WTC11 (cell line): ENCODE data around the gene NSMCE1. TPM values are rescaled to one million over a fixed set of nuclear protein-coding genes. Genes with fewer than 3 reads are reported as not detected.

Experiments used
- ATAC-seq: fragments of 200-7000 bp; cut with Tn5 transposase; 2 replicates; pipeline ENCODE4 v1.10.0; 2021; ENCODE audit warnings: mild to moderate bottlenecking, moderate library complexity
- CTCF ChIA-PET: fragments of 300-600 bp; sonication (Branson Sonifier 250); formaldehyde crosslinking; loops from one replicate; lab custom pipeline; 2021; ENCODE audit warnings: antibody characterized with exemption; lab: Charles Lee
- POLR2A ChIA-PET: fragments of 350-600 bp; sonication (Branson Sonifier 250); formaldehyde crosslinking; loops from one replicate; lab custom pipeline; 2021; ENCODE audit warnings: antibody characterized with exemption; lab: Charles Lee
- DNase-seq: peaks from one replicate; pipeline ENCODE4 v3.0.0; 2021; ENCODE audit warnings: low spot score
- H3K27ac Mint-ChIP-seq: 2 replicates; pipeline ENCODE4 v1.8.0; 2021; ENCODE audit warnings: mixed read lengths
- H3K27me3 Mint-ChIP-seq: 2 replicates; pipeline ENCODE4 v1.8.0; 2021; ENCODE audit warnings: low read depth, mild to moderate bottlenecking, moderate library complexity, mixed read lengths
- H3K36me3 Mint-ChIP-seq: 2 replicates; pipeline ENCODE4 v1.8.0; 2021; ENCODE audit warnings: mixed read lengths
- H3K4me1 Mint-ChIP-seq: 2 replicates; pipeline ENCODE4 v1.8.0; 2022; ENCODE audit warnings: mixed read lengths
- H3K4me3 Mint-ChIP-seq: 2 replicates; pipeline ENCODE4 v1.8.0; 2021; ENCODE audit warnings: mild to moderate bottlenecking, moderate library complexity, mixed read lengths
- H3K9me3 Mint-ChIP-seq: 2 replicates; pipeline ENCODE4 v1.8.0; 2021; ENCODE audit warnings: mixed read lengths
- ARID4B ChIP-seq: sonication (generic); formaldehyde crosslinking; IDR thresholded peaks from 2 replicates; pipeline ENCODE4 v1.8.0; 2023; ENCODE audit warnings: missing genetic modification reagents, mild to moderate bottlenecking, borderline replicate concordance
- ATF2 ChIP-seq: sonication (generic); formaldehyde crosslinking; IDR thresholded peaks from 2 replicates; pipeline ENCODE4 v1.8.1; 2022; ENCODE audit warnings: low read depth, missing genetic modification reagents, borderline replicate concordance
- CREB1 ChIP-seq: sonication (generic); formaldehyde crosslinking; IDR thresholded peaks from 2 replicates; pipeline ENCODE4 v1.8.0; 2023; ENCODE audit warnings: mild to moderate bottlenecking, missing genetic modification reagents
- ELF4 ChIP-seq: sonication (generic); formaldehyde crosslinking; IDR thresholded peaks from 2 replicates; pipeline ENCODE4 v1.8.1; 2022; ENCODE audit warnings: low read depth, mild to moderate bottlenecking, moderate library complexity, missing genetic modification reagents
- EMX1 ChIP-seq: fragments of 250-450 bp; sonication (Bioruptor Pico); IDR thresholded peaks from 2 replicates; pipeline ENCODE4 v1.8.0; 2021; ENCODE audit warnings: mild to moderate bottlenecking
- ESRRA ChIP-seq: sonication (generic); formaldehyde crosslinking; IDR thresholded peaks from 2 replicates; pipeline ENCODE4 v1.8.1; 2022; ENCODE audit warnings: mild to moderate bottlenecking, missing genetic modification reagents, borderline replicate concordance
- GABPB1 ChIP-seq: sonication (generic); formaldehyde crosslinking; IDR thresholded peaks from 2 replicates; pipeline ENCODE4 v1.8.1; 2023; ENCODE audit warnings: mild to moderate bottlenecking, missing genetic modification reagents
- GTF2I ChIP-seq: fragments of 250-450 bp; sonication (Bioruptor Pico); conservative IDR thresholded peaks from 2 replicates; pipeline ENCODE4 v1.4.0; 2021; ENCODE audit warnings: mild to moderate bottlenecking
- NR3C1 ChIP-seq: sonication (generic); formaldehyde crosslinking; conservative IDR thresholded peaks from 2 replicates; pipeline ENCODE4 v1.8.1; 2023; ENCODE audit warnings: low read depth, mild to moderate bottlenecking, missing genetic modification reagents
- SMAD4 ChIP-seq: sonication (generic); formaldehyde crosslinking; IDR thresholded peaks from 2 replicates; pipeline ENCODE4 v1.8.0; 2022; ENCODE audit warnings: mild to moderate bottlenecking, missing genetic modification reagents
- USF1 ChIP-seq: sonication (generic); formaldehyde crosslinking; IDR thresholded peaks from 2 replicates; pipeline ENCODE4 v1.8.0; 2022; ENCODE audit warnings: mild to moderate bottlenecking, missing genetic modification reagents
- ZBTB21 ChIP-seq: sonication (generic); formaldehyde crosslinking; IDR thresholded peaks from 2 replicates; pipeline ENCODE4 v1.8.1; 2023; ENCODE audit warnings: mild to moderate bottlenecking, missing genetic modification reagents, borderline replicate concordance
- ZNF232 ChIP-seq: sonication (generic); formaldehyde crosslinking; IDR thresholded peaks from 2 replicates; pipeline ENCODE4 v1.8.0; 2022; ENCODE audit warnings: mild to moderate bottlenecking, missing genetic modification reagents
- ZNF281 ChIP-seq: sonication (generic); formaldehyde crosslinking; IDR thresholded peaks from 2 replicates; pipeline ENCODE4 v1.8.0; 2023; ENCODE audit warnings: mild to moderate bottlenecking, missing genetic modification reagents
- ZNF317 ChIP-seq: sonication (generic); formaldehyde crosslinking; IDR thresholded peaks from 2 replicates; pipeline ENCODE4 v1.8.1; 2023; ENCODE audit warnings: low read depth, mild to moderate bottlenecking, moderate library complexity, missing genetic modification reagents, borderline replicate concordance
- ZNF425 ChIP-seq: fragments of 250-450 bp; sonication (Bioruptor Pico); conservative IDR thresholded peaks from 2 replicates; pipeline ENCODE4 v1.9.0; 2021; ENCODE audit warnings: mild to moderate bottlenecking
- total RNA-seq: library from RNA; stranded (reverse); gene quantifications from 3 replicates; pipeline ENCODE4 v1.2.3, GENCODE V29; 2021
- TF ChIP-seq, protein P1 (sequence below): sonication (generic); formaldehyde crosslinking; IDR thresholded peaks from 2 replicates; pipeline ENCODE4 v1.8.1; 2023; ENCODE audit warnings: mild to moderate bottlenecking, missing genetic modification reagents, borderline replicate concordance
- TF ChIP-seq, protein P2 (sequence below): sonication (generic); formaldehyde crosslinking; IDR thresholded peaks from 2 replicates; pipeline ENCODE4 v1.8.0; 2023; ENCODE audit warnings: missing genetic modification reagents
- TF ChIP-seq, protein P3 (sequence below): sonication (generic); formaldehyde crosslinking; IDR thresholded peaks from 2 replicates; pipeline ENCODE4 v1.8.0; 2022; ENCODE audit warnings: mild to moderate bottlenecking, missing genetic modification reagents

NSMCE1 gene
- total RNA-seq, 1 experiment from 2014 or later, result 29.4 TPM

- no peak for TF ChIP-seq SMAD4 (CRISPR knock-in tag)
Observed at GRCh38 chr16:27298132-27298531, 29.6 kb upstream of the NSMCE1 start (continued).

- H3K4me1 Mint-ChIP-seq, result no peaks in the 10 kb centered on the region
- no peak overlapping the region for H3K27ac Mint-ChIP-seq
- ChIA-PET CTCF (no interaction called here), POLR2A (no interaction called here)
- H3K36me3 Mint-ChIP-seq, result no peaks in the 10 kb centered on the region
- no peak for TF ChIP-seq ELF4 (CRISPR knock-in tag)
- no peak for TF ChIP-seq CREB1 (CRISPR knock-in tag)
- TF ChIP-seq GABPB1 (CRISPR knock-in tag), result no peak
- TF ChIP-seq, protein P1, sequence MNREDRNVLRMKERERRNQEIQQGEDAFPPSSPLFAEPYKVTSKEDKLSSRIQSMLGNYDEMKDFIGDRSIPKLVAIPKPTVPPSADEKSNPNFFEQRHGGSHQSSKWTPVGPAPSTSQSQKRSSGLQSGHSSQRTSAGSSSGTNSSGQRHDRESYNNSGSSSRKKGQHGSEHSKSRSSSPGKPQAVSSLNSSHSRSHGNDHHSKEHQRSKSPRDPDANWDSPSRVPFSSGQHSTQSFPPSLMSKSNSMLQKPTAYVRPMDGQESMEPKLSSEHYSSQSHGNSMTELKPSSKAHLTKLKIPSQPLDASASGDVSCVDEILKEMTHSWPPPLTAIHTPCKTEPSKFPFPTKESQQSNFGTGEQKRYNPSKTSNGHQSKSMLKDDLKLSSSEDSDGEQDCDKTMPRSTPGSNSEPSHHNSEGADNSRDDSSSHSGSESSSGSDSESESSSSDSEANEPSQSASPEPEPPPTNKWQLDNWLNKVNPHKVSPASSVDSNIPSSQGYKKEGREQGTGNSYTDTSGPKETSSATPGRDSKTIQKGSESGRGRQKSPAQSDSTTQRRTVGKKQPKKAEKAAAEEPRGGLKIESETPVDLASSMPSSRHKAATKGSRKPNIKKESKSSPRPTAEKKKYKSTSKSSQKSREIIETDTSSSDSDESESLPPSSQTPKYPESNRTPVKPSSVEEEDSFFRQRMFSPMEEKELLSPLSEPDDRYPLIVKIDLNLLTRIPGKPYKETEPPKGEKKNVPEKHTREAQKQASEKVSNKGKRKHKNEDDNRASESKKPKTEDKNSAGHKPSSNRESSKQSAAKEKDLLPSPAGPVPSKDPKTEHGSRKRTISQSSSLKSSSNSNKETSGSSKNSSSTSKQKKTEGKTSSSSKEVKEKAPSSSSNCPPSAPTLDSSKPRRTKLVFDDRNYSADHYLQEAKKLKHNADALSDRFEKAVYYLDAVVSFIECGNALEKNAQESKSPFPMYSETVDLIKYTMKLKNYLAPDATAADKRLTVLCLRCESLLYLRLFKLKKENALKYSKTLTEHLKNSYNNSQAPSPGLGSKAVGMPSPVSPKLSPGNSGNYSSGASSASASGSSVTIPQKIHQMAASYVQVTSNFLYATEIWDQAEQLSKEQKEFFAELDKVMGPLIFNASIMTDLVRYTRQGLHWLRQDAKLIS, result no peak
- TF ChIP-seq GTF2I, result no peak
- TF ChIP-seq ESRRA (CRISPR knock-in tag), result no peak
- TF ChIP-seq ZNF317, result no peak
- TF ChIP-seq, protein P2, sequence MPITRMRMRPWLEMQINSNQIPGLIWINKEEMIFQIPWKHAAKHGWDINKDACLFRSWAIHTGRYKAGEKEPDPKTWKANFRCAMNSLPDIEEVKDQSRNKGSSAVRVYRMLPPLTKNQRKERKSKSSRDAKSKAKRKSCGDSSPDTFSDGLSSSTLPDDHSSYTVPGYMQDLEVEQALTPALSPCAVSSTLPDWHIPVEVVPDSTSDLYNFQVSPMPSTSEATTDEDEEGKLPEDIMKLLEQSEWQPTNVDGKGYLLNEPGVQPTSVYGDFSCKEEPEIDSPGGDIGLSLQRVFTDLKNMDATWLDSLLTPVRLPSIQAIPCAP (CRISPR knock-in tag), result no peak
- TF ChIP-seq ZBTB21, result no peak
- no peak for TF ChIP-seq ZNF232 (CRISPR knock-in tag)
- TF ChIP-seq NR3C1, result no peak
- TF ChIP-seq ATF2 (CRISPR knock-in tag), result no peak
- TF ChIP-seq ARID4B (CRISPR knock-in tag), result no peak
- no peak for TF ChIP-seq EMX1
- no peak for TF ChIP-seq USF1 (CRISPR knock-in tag)
- TF ChIP-seq, protein P3, sequence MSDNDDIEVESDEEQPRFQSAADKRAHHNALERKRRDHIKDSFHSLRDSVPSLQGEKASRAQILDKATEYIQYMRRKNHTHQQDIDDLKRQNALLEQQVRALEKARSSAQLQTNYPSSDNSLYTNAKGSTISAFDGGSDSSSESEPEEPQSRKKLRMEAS, result no peak
- no peak for TF ChIP-seq ZNF425
- TF ChIP-seq ZNF281 (CRISPR knock-in tag), result no peak
- ATAC-seq, result no peak
- no peaks in the 10 kb centered on the region for H3K9me3 Mint-ChIP-seq
- DNase-seq, result no peak
- no peak overlapping the region for H3K4me3 Mint-ChIP-seq
- no peaks in the 10 kb centered on the region for H3K27me3 Mint-ChIP-seq
Observed at GRCh38 chr16:27293343-27293742, 24.8 kb upstream of the NSMCE1 start.
